AG09309 (cell line): ENCODE data around the gene PYCR2.

ENCODE experiments used
- DNase-seq: peaks from one replicate; pipeline ENCODE4 v3.0.0-alpha.2; 2010; ENCODE audit warnings: low read depth
- H3K4me3 ChIP-seq: 2 replicates; pipeline ENCODE4 v1.5.1; 2011; ENCODE audit warnings: mild to moderate bottlenecking, low read depth, low read length, moderate library complexity; ENCODE audit not compliant: control insufficient read depth
- TF ChIP-seq, protein P1 (sequence below): IDR thresholded peaks from 2 replicates; pipeline ENCODE4 v1.5.1; 2011; ENCODE audit warnings: mild to moderate bottlenecking, low read depth, low read length, inconsistent platforms; ENCODE audit not compliant: insufficient read depth, control insufficient read depth; ENCODE audit errors: missing control alignments

The PYCR2 gene

DNA sequence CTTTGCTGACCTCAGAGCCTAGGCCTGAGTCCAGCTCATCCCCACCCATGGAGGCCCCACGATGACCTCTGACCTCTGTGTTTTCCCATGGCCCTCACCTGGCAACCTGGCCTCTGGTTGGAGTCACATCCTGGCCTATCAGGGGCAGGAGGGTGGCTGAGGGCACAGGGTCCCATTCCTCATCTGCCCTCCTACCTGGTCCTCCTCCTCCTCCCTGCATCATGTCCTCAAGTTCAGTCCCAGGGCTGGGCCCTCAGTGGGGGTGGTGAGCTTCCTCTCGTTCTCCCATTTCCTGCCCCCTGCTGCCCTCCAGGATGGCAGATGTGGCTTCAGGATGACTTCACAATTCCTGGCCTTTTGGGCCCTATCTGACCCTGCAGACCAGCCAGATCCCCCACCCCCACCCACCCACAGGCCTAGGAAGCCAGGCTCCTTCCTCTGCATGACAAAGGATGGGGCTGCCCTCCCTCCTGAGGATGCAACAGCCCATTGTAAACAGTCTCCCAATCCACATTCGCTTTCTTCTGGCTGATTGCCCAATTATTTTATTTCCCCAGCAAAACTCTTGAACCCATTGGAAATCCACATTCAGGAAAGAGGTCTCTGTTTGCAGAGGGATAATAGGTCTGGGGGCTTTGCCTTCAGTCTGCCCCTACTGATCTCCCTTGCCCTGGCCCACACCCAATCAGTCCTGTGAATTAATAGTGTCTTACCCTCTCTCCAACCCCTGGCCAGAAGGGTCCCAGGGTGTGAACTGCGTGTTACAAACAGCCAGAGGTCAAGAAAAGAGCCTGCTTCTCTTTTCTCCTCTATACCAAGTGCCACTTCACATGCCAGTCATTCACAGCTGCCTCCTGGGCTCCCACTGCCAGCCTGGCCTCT is 24.8 kb downstream of the PYCR2 start:
- H3K4me3 ChIP-seq, result no peak overlapping the region
- TF ChIP-seq, protein P1, sequence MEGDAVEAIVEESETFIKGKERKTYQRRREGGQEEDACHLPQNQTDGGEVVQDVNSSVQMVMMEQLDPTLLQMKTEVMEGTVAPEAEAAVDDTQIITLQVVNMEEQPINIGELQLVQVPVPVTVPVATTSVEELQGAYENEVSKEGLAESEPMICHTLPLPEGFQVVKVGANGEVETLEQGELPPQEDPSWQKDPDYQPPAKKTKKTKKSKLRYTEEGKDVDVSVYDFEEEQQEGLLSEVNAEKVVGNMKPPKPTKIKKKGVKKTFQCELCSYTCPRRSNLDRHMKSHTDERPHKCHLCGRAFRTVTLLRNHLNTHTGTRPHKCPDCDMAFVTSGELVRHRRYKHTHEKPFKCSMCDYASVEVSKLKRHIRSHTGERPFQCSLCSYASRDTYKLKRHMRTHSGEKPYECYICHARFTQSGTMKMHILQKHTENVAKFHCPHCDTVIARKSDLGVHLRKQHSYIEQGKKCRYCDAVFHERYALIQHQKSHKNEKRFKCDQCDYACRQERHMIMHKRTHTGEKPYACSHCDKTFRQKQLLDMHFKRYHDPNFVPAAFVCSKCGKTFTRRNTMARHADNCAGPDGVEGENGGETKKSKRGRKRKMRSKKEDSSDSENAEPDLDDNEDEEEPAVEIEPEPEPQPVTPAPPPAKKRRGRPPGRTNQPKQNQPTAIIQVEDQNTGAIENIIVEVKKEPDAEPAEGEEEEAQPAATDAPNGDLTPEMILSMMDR, result no peak
- no peak for DNase-seq

DNA sequence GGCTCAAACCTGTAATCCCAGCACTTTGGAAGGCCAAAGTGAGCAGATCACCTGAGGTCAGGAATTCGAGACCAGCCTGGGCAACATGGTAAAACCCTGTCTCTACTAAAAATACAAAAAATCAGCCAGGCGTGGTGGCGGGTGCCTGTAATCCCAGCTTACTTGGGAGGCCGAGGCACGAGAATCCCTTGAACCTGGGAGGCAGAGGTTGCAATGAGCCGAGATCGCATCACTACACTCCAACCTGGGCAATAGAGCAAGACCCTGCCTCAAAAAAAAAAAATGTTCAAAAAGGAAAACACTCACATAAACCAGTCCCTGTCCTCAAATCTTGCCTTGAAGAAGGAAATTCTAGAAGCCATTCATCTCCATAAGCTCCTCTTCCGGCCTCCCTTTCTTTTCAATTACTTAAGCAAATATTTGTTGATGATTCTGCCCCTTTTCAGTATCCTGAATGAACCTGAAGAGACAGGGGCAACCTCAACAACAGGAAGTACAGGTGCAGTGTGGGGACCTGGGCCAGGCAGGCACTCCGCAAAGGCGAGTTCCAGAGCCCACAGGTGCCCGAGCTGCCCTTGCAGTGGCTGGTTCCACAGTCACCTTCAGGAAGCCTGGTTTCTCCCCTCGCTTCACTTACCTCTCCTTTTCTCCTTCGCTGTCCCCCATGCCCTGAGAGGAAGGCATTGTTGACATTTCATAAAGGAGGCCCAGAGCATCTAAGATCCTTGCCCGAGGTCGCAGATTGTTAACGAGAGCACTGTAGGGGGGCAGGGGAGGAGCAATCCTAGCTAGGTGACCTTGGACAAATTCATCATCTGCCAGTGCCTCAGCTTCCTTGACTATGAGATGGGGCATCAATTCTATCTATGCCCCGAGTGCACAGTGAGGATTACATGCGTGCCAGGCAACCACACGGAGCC is 26.2 kb downstream of the PYCR2 start:
- no peak for DNase-seq
- TF ChIP-seq, protein P1, result no peak
- no peak overlapping the region for H3K4me3 ChIP-seq

DNA sequence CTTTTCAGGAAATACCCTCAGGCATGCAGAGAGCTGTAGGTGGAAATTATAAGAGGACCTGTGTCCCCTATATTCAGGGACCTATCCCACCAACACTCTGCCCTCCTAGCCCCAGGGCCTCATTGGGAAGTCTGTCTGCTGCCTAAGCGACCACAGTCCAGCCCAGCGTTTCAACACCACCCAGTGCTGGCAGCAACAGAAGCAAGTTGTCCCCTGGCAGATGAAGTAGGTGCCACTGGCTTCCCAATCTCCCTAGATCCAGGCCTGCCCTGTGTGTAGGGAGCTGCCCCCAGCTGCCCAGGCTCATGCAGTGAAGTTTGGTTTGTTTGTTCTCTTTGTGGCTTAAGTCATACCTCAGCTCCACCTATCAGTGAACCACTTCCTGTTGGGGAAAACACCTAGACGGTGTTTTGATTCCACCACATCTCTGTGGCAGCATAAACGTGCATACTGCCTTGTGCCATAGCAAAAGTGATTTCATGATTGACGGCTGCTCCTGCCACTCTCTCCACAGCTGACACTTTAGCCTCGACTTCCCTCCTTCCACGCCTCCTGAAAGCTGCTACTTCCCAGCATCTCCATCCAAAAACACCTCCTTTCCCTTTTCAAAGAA is 27.0 kb downstream of the PYCR2 start:
- H3K4me3 ChIP-seq, result no peak overlapping the region
- TF ChIP-seq, protein P1, result no peak
- no peak for DNase-seq

DNA sequence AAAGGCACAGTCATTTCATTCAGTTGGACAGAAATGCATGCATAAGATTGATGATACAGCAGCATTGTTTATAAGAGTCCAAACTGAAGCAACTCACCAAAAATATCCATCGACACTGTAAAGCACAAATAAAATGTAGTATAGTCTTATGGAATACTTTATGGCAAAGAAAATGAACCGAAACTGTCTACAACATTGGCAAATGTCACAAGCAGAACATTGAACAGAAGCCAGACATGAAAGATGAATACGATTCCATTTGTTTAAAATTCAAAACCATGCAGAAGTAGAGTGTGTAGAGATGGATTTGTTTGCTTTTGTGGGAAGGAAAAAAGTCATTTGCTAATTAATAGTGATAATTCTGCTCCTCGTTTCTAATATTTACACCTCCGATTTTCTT is 27.6 kb downstream of the PYCR2 start:
- H3K4me3 ChIP-seq, result no peak overlapping the region
- no peak for DNase-seq
- TF ChIP-seq, protein P1, result no peak

DNA sequence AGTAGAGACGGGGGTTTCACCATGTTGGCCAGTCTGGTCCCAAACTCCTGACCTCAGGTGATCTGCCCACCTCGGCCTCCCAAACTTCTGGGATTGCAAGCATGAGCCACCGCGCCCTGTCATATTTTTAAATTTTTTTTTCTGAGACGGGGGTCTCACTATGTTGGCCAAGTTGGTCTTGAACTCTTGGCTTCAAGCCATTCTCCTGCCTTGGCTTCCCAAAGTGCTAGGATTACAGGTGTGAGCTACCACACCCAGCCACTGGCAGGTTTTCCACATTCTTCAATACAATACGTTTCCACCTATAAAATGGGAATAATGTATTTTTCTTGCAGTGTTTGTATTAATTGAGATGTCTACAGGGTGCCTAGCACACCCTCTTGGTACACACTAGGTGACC is 31.7 kb downstream of the PYCR2 start:
- TF ChIP-seq, protein P1, result no peak
- DNase-seq, result no peak

DNA sequence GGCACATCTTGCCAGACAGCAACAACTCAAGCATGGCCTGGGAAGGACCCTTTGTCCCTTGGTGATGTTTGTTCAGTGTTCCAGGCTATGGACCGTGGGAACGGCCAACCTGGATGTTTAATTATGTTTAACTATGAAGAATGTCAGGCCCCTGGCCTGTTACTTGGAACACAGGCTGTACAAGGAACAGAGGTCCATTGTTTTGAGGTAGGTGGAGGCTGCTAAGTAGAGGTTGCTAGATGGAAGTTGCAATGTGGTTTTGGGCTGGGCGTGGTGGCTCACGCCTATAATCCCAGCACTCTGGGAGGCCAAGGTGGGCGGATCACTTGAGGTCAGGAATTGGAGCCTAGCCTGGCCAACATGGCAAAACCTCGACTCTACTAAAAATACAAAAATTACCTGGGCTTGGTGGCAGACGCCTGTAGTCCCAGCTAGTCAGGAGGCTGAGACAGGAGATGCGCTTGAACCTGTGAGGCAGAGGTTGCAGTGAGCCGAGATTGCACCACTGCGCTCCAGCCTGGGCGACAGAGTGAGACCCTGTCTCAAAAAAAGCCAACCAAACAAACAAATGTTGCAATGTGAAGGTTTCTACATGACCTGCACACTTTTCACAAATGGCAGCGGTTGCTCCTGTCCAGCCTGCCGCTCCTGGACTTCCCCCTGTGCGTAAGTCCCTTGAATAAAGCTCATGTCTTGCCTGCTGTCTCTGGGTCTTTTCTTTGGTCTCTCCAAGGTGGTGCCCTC is 32.6 kb downstream of the PYCR2 start:
- no peak for DNase-seq
- TF ChIP-seq, protein P1, result no peak
- no peak overlapping the region for H3K4me3 ChIP-seq

More for the DNA sequence above, 31.7 kb downstream of the PYCR2 start:
- no peak overlapping the region for H3K4me3 ChIP-seq
